Measurements from ENCODE around the gene DYNC2I2. TPM values are rescaled to one million over a fixed set of nuclear protein-coding genes. Genes with fewer than 3 reads are reported as not detected.

Gene DYNC2I2
- total and polyA plus RNA-seq, 2 experiments from 2014 or later = 77.2 to 119 TPM

DNA sequence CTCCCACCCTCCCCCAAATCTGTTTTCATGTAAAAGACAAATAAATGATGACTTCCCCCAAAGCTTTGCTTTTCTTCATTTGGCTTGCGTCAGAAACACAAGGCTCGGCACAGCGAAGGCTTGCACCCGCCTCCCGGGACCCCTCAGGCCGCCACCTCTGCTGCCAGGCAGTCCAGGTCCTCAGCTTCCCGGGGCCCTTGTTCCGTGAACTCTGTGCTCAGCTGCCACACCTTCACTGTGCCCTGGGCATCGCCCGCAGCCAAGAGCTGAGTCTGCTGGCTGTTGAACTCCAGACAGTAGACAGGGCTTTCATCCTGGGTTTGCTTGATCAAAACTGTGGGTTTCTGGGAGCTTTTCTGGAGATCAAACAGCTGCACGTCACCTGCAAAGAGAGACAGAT is 23.0 kb downstream of the DYNC2I2 start:
- peak overlapping the region; percentile 99 for H3K27ac ChIP-seq
- H3K36me3 ChIP-seq = peaks cover 47% of the 10 kb centered on the region
- H3K9me3 ChIP-seq (ENCODE audit: low read depth) = no peaks in the 10 kb centered on the region
- H3K4me1 ChIP-seq (ENCODE audit: low read depth) = peaks cover 11% of the 10 kb centered on the region
- no peaks in the 10 kb centered on the region for H3K27me3 ChIP-seq
- TF ChIP-seq, protein P1, sequence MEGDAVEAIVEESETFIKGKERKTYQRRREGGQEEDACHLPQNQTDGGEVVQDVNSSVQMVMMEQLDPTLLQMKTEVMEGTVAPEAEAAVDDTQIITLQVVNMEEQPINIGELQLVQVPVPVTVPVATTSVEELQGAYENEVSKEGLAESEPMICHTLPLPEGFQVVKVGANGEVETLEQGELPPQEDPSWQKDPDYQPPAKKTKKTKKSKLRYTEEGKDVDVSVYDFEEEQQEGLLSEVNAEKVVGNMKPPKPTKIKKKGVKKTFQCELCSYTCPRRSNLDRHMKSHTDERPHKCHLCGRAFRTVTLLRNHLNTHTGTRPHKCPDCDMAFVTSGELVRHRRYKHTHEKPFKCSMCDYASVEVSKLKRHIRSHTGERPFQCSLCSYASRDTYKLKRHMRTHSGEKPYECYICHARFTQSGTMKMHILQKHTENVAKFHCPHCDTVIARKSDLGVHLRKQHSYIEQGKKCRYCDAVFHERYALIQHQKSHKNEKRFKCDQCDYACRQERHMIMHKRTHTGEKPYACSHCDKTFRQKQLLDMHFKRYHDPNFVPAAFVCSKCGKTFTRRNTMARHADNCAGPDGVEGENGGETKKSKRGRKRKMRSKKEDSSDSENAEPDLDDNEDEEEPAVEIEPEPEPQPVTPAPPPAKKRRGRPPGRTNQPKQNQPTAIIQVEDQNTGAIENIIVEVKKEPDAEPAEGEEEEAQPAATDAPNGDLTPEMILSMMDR (IDR thresholded peaks at IDR 0.05; ENCODE audit: low read depth, low read length) = no peak
- DNase-seq (ENCODE audit: low read depth in 1 of 2, low spot score in 1 of 2) = no peak
- no peak overlapping the region for H3K4me3 ChIP-seq

DNA sequence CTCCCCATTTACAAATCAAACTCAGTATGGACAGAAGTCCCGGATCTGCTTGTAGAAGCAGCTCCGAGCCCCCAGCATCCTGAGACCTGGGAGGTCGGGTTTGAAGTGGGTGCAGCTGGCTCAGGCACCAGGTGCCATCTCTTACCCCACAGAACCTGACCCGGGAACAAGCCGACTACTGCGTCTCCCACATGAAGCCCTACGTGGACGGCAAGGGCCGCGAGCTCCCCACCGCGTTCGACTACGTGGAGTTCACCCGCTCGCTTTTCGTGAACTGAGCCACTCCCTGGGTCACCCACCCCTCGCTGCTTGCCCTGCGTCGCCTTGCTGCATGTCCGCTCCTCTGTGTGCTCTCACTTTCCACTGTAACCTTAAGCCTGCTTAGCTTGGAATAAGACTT is 23.6 kb downstream of the DYNC2I2 start:
- H3K9me3 ChIP-seq (ENCODE audit: low read depth) = no peaks in the 10 kb centered on the region
- DNase-seq (ENCODE audit: low read depth in 1 of 2, low spot score in 1 of 2) = no peak
- no peak overlapping the region for H3K4me3 ChIP-seq
- H3K4me1 ChIP-seq (ENCODE audit: low read depth) = peaks cover 11% of the 10 kb centered on the region
- no peaks in the 10 kb centered on the region for H3K27me3 ChIP-seq
- peak overlapping the region; percentile 99 for H3K27ac ChIP-seq
- peaks cover 48% of the 10 kb centered on the region for H3K36me3 ChIP-seq
- TF ChIP-seq, protein P1 (IDR thresholded peaks at IDR 0.05; ENCODE audit: low read depth, low read length) = no peak

- TF ChIP-seq, protein P1 (IDR thresholded peaks at IDR 0.05; ENCODE audit: low read depth, low read length) = no peak
- Histone ChIP-seq H3K9me3 (ENCODE audit: low read depth) (no peaks in the 10 kb centered on the region), H3K27ac (peak overlapping the region; percentile 18), H3K4me1 (ENCODE audit: low read depth) (peaks cover 11% of the 10 kb centered on the region), H3K36me3 (peaks cover 49% of the 10 kb centered on the region), H3K4me3 (no peak overlapping the region), H3K27me3 (no peaks in the 10 kb centered on the region)
- no peak for DNase-seq (ENCODE audit: low read depth in 1 of 2, low spot score in 1 of 2)
These were observed 24.2 kb downstream of the DYNC2I2 start for GRCh38 chr9:128632486-128632885.

- no peaks in the 10 kb centered on the region for H3K27me3 ChIP-seq
- H3K9me3 ChIP-seq (ENCODE audit: low read depth) = no peaks in the 10 kb centered on the region
- H3K27ac ChIP-seq = peak overlapping the region; percentile 18
- DNase-seq (ENCODE audit: low read depth in 1 of 2, low spot score in 1 of 2) = no peak
- peaks cover 11% of the 10 kb centered on the region for H3K4me1 ChIP-seq (ENCODE audit: low read depth)
- no peak overlapping the region for H3K4me3 ChIP-seq
- TF ChIP-seq, protein P1 (IDR thresholded peaks at IDR 0.05; ENCODE audit: low read depth, low read length) = no peak
- H3K36me3 ChIP-seq = peaks cover 53% of the 10 kb centered on the region
These were observed 24.6 kb downstream of the DYNC2I2 start for GRCh38 chr9:128632066-128632465.

GRCh38 chr9:128631636-128632035 is 25.0 kb downstream of the DYNC2I2 start:
- TF ChIP-seq, protein P1 (IDR thresholded peaks at IDR 0.05; ENCODE audit: low read depth, low read length) = no peak
- no peaks in the 10 kb centered on the region for H3K27me3 ChIP-seq
- H3K4me3 ChIP-seq = no peak overlapping the region
- H3K36me3 ChIP-seq = peaks cover 58% of the 10 kb centered on the region
- H3K27ac ChIP-seq = peak overlapping the region; percentile 18
- peaks cover 11% of the 10 kb centered on the region for H3K4me1 ChIP-seq (ENCODE audit: low read depth)
- H3K9me3 ChIP-seq (ENCODE audit: low read depth) = no peaks in the 10 kb centered on the region
- no peak for DNase-seq (ENCODE audit: low read depth in 1 of 2, low spot score in 1 of 2)
